ENCODE measurements around the gene CAVIN3.

Gene CAVIN3

DNA sequence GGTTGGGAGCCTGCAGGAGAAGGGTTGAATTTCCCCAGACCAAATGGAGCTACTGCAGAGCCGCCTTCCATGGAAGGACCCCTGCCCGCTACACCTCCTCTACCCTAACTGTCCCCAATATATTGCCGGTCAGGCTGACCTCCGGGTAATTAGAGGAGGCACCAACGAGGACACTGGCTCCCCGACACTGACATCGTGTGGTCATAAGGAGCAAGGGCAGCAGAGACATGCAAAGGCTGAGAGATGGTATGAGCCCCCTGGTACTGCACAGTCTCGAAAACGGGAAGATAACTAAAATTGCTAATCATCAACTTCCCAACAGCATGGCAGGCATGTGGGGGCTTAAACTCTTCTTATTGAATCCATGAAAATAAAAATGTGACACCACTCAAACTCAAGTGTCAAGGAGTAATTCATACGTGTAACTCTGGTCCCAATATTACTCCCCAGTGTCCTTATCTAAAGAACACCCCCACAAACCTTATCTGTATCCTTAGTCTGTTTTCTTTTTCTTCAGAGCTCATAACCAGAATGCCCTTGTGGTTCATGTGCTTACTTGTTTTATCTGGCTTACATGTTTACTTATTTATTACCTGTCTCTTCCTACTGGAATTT is 4.4 kb downstream of the CAVIN3 start:
- no peak for TF ChIP-seq GATA3 (IDR thresholded peaks at IDR 0.05; ENCODE audit: low read depth, low read length)
- TF ChIP-seq GATA2 (IDR thresholded peaks at IDR 0.05; ENCODE audit: low read depth, low read length) = no peak

DNA sequence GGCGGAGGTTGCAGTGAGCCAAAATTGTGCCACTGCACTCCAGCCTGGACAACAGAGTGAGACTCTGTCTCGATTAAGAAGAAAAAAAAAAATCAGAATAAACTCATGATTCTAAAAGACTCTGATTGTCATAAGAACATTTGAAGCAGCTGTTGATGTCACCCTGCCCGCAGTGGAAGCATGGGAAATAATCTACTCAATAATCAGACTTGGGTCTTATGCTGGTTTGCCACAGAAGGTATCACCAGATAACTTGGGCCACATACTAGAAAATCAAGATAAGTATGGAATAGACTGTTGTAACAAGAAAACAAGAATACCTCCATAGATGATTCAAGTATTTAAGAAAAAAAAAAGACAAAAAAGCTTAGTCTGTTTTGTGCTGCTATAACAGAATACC is 8.2 kb downstream of the CAVIN3 start:
- no peak for TF ChIP-seq GATA3 (IDR thresholded peaks at IDR 0.05; ENCODE audit: low read depth, low read length)
- TF ChIP-seq GATA2 (IDR thresholded peaks at IDR 0.05; ENCODE audit: low read depth, low read length) = no peak

DNA sequence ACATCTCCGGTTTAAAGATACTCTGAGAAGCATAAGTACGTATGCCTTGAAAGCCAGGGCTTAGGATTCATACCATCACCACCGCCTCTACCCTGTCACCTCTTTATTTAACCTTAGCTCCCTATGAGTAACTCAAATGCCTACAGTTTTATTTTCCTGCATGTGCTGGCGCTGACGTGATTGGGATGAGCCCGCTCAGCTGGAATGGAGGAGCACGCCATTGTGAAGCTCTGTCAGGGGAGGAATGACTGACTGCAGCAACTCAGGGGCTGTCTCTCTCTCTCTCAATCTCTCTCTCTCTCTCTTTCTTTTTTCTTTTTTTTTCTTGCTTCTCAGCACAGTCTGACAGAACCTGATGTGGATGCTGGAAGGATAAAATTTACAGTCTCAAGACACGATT is 12.4 kb downstream of the CAVIN3 start:
- TF ChIP-seq GATA2 (IDR thresholded peaks at IDR 0.05; ENCODE audit: low read depth, low read length) (no peak), GATA3 (IDR thresholded peaks at IDR 0.05; ENCODE audit: low read depth, low read length) (no peak)

DNA sequence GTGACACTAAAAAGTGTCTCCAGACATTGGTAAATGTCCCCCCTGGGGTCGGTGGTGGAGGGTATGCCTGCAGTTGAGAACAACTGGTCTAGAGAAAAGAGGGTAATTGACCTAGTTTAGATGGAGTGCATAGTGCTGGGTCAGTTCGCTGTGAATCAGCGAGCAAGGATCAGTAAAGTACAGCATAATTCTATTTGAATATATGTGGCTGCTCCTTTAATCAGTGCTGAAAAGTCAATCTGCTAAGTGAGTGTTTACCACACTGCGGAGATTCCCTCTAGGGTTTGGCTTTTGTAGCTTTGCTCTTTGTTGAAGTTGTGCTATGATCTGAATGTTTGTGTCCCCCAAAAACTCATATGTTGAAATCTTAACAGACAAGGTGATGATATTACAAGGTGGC is 15.0 kb downstream of the CAVIN3 start:
- TF ChIP-seq GATA2 (IDR thresholded peaks at IDR 0.05; ENCODE audit: low read depth, low read length) (no peak), GATA3 (IDR thresholded peaks at IDR 0.05; ENCODE audit: low read depth, low read length) (no peak)

DNA sequence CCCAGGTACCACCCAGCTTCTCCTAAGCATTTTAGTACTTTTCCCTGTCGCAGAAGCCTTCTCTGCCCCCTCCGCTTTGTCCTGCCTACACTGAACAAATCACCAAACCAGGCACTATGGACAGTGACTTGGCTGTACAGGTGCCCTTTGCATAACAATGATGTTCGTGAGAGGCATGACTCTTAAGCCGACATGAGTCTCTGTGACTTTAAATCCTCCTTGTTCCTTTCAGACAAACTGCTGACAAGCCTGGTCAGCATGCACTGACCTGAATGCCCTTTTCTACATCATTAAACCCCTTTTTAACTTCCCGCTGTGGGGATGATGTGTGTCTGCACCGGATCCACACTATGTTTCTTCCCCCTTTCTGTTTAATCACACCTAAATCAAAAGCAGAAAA is 16.6 kb downstream of the CAVIN3 start:
- TF ChIP-seq GATA2 (IDR thresholded peaks at IDR 0.05; ENCODE audit: low read depth, low read length) (no peak), GATA3 (IDR thresholded peaks at IDR 0.05; ENCODE audit: low read depth, low read length) (no peak)

DNA sequence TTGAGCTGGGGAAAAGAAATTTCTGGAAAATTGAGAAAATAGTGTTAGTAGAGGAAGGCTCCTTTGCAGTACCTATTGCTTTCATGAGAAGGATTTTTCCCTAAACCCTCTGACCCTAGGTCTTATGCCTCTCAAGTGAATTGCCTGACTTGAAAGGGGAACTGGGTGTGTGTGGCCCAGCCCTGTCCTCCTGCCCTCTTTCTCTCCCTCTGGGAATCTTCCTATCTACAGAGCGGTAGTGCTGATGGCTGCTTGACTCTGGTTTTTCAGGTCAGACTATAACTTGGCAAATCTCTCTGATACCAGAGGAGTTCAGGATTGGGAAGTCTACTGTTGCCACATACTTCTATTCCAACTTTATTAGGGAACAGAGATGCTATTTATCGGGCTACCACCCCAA is 19.2 kb downstream of the CAVIN3 start:
- TF ChIP-seq GATA3 (IDR thresholded peaks at IDR 0.05; ENCODE audit: low read depth, low read length) (no peak), GATA2 (IDR thresholded peaks at IDR 0.05; ENCODE audit: low read depth, low read length) (no peak)

DNA sequence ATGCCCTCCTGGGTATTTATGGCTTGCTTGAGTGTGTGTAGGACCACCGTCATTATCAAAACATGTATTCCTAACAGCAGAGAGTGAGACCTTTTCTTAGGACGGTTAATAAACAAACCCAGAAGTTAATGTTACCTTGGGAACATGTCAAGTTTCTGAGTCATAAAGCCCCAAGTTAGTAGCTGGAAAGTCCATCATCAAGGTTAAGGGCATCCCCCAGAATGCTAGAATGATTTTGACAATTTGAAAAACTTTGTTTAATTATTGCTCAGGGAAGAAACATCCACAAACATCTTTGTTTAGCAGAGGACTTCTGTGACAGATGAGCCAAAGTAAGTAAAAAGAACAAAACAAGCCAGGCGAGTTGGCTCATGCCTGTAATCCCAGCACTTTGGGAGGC is 20.0 kb downstream of the CAVIN3 start:
- no peak for TF ChIP-seq GATA3 (IDR thresholded peaks at IDR 0.05; ENCODE audit: low read depth, low read length)
- TF ChIP-seq GATA2 (IDR thresholded peaks at IDR 0.05; ENCODE audit: low read depth, low read length) = no peak

DNA sequence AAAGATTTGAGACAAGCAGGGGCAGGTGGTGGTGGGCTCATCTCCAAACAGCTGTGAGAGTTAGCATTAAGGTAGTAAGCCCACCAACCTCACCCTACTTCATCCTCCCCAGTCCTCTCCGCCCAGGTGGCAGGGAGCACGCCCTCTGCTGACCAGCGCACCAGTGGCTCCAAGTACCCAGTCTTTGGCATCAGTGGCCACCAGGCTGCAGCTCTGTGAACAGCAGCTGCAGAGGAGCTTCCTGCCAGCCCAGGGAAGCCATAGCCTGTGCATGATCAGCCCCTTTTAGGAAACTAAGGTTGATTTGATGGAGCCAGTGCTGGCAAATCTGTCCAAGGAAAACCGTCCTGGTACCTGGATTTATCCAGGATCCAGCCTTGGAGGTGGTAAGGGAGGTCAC is 21.7 kb downstream of the CAVIN3 start:
- TF ChIP-seq GATA3 (IDR thresholded peaks at IDR 0.05; ENCODE audit: low read depth, low read length) (no peak), GATA2 (IDR thresholded peaks at IDR 0.05; ENCODE audit: low read depth, low read length) (no peak)

DNA sequence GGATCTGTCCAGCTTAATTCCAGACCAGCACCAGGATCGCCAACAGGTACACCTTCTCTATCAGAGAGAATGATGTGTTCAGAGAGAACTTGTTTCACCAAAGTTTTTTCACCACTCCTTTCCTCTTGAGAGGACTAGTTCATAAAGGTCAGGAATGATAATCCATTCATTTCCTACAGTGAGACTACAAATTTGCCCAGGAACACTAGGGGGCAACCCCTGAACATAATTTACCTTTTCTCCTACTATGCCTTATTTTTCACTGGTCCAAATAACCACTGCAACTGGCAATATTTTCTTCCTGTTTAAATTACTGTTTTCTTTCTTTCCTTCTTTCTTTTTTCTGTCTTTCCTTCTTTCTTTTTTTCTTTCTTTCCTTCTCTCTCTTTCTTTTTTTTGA is 22.5 kb downstream of the CAVIN3 start:
- TF ChIP-seq GATA2 (IDR thresholded peaks at IDR 0.05; ENCODE audit: low read depth, low read length) (no peak), GATA3 (IDR thresholded peaks at IDR 0.05; ENCODE audit: low read depth, low read length) (no peak)

DNA sequence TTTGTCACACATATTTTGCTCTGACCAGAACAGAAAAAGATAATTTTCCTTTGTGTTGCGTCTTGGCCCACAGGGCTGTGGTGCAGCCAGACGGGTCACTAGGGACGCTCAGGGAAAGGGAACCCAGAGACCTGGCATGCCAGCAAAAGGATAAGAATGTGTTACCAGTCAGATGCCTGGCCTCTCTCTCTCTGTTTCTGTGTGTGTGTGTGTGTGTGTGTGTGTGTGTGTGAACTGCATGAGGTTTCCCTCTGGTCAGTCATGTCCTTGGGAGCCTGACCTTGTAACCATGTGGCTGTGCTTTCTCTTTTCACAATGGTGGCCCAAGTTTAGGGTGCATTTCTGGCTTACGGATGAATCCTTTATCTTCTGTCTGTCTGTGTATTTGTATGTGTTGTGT is 35.3 kb downstream of the CAVIN3 start:
- TF ChIP-seq GATA2 (IDR thresholded peaks at IDR 0.05; ENCODE audit: low read depth, low read length) = no peak
- TF ChIP-seq GATA3 (IDR thresholded peaks at IDR 0.05; ENCODE audit: low read depth, low read length) = no peak

DNA sequence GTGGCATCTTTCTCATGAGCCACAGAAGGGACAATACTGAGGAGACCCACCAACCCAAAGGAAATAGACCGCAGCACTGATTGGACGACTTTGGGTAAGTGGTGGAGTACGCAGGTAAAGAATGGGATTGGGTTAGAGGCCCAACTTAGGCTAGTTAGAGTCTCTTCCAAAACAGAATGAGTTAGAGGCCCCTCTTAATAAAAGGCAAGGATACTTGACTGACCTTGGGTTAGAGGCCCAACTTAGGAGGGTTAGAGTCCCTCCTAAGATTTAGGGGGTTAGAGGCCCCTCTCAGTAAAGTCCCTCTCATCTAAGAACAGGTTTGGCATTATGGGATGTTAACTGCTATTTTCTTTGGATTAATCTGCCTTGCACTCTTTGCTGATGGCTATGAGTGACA is 36.1 kb downstream of the CAVIN3 start:
- TF ChIP-seq GATA2 (IDR thresholded peaks at IDR 0.05; ENCODE audit: low read depth, low read length) = no peak
- no peak for TF ChIP-seq GATA3 (IDR thresholded peaks at IDR 0.05; ENCODE audit: low read depth, low read length)

DNA sequence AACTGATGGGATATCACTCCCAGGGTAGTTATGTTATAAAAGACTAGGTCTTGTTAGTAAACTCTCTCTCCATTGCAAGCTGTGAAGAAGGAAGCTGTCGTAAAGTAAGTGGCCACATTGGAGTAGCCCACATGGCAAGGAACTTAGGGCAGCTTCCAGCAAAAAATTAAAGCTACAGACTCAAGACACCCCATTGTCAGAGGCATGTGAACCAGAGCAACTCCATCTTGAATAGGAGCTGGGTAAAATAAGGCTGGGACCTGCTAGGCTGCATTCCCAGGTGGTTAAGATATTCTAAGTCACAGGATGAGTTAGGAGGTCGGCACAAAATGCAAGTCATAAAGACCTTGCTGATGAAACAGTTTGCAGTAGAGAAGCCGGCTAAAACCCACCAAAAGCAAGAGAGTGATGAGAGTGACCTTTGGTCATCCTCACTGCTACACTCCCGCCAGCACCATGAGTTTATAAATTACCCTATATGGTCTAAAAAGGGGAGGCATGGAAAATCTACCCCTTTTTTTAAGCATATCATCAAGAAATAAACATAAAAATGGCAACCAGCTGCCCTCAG is 36.8 kb downstream of the CAVIN3 start:
- TF ChIP-seq GATA2 (IDR thresholded peaks at IDR 0.05; ENCODE audit: low read depth, low read length) = no peak
- TF ChIP-seq GATA3 (IDR thresholded peaks at IDR 0.05; ENCODE audit: low read depth, low read length) = no peak

DNA sequence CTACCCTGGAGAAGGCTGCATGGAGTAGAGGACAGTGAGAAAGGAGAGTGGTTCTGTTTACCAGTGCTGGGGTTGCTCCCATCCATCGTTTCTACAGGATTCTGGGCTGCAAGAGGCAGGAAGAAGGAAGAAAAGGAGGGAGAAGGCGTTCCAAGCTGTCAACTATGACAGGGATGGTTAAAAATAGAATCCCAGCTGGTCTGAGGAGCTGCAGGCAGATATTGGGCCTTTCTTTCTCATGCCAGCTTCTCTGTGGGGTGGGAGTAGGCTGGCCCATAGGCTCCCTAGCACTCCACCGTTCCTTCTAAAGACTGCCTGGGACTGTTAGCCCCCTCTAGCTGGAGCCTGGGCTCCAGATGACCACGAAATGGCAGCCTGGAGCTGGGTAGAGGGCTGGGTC is 47.1 kb downstream of the CAVIN3 start:
- TF ChIP-seq GATA2 (IDR thresholded peaks at IDR 0.05; ENCODE audit: low read depth, low read length) (no peak), GATA3 (IDR thresholded peaks at IDR 0.05; ENCODE audit: low read depth, low read length) (no peak)

DNA sequence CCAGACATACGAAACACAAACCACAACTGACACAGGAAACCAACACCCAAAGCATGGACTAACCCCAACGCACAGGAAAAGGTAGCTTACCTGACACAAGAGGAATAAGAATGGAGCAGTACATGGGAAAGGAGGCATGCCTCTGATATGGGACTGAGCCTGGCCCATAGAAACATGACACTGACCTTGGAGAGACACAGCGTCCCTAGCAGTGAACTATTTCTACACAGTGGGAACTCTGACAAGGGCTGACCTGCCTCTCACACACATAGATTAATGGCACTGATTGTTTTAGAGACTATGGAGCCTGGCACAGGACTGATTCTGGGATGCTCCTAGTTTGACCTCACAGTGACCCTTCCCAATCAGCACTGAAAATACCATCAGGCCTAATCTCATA is 48.7 kb downstream of the CAVIN3 start:
- no peak for TF ChIP-seq GATA3 (IDR thresholded peaks at IDR 0.05; ENCODE audit: low read depth, low read length)
- no peak for TF ChIP-seq GATA2 (IDR thresholded peaks at IDR 0.05; ENCODE audit: low read depth, low read length)

DNA sequence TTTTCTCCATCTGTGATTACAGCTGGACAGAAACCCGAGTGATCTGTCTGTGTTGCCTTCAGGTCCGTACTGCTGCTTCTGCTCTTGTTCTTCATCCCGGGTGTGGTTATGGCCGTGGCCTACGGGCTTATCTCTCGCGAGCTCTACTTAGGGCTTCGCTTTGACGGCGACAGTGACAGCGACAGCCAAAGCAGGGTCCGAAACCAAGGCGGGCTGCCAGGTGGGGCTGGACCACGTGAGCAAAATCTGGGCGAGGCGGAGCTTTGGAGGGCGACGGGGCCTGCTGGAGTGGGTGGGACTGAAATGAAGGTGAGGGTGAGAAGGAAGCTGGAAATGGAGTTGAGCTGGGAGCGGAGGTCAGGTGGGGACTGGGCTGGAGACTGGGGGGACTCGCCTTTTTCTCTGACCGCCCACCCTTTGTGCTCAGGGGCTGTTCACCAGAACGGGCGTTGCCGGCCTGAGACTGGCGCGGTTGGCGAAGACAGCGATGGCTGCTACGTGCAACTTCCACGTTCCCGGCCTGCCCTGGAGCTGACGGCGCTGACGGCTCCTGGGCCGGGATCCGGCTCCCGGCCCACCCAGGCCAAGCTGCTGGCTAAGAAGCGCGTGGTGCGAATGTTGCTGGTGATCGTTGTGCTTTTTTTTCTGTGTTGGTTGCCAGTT is 49.6 kb downstream of the CAVIN3 start:
- TF ChIP-seq GATA2 (IDR thresholded peaks at IDR 0.05; ENCODE audit: low read depth, low read length) (no peak), GATA3 (IDR thresholded peaks at IDR 0.05; ENCODE audit: low read depth, low read length) (no peak)
